ENCODE measurements around the gene LRMDA.
"Not testable (repeated sequence)": the region's sequence is repeated elsewhere in the genome, so short reads cannot be mapped to it uniquely, and the experiment has no call there.

Gene LRMDA

DNA sequence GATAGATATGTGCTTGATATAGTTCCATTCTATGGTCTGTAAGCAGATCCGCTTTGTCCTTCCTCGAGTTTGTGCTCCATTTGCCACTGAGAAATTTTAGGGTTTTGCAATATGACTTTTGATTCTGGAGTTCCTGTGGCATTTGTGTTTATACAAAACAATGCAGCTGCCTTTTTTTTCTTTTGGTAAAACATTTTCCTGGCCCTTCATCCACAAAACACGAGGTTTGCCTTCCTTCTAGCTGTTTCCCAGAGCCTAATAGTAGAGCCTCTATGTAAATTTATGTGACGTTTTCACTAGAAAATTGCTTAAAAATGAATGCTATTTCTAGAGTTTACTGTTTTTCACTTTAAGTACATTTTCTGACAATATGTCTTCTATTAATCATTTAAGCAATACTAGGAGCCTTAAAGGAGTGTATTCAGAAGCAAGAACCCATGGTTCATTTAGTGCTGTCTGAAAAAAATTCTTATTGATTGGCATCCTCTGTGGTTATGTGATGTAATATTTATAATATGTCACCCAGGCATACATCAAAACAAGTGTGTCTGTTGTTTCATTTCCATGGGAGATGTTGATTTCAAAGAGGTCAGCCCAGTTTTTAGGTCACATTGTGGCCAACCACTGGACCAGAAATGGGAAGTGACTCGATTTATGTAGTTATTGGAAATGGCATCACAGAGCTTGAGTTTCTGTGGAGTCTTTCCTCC lies 618.3 kb downstream of the LRMDA start:
- Mint-ChIP-seq H3K4me3 (no peak overlapping the region), H3K9me3 (peaks cover 7% of the 10 kb centered on the region), H3K4me1 (no peaks in the 10 kb centered on the region), H3K27ac (no peak overlapping the region), H3K27me3 (no peaks in the 10 kb centered on the region), H3K36me3 (no peaks in the 10 kb centered on the region)
- ATAC-seq: no peak

DNA sequence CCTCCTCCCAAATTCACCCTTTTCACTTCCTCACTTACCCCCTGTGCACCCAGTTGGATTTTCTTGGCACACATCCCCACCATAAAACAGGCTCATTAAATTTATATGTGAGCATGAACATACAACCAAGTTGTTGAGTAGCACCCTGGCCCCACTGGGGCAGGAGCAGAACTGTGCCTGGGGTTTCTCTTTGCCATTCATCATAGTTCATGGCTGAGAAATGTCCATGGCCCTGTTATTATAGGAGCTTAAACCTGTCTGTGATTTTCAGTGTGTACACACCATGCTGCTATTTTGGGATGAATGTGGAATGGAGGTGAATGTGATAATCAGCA lies 618.8 kb downstream of the LRMDA start:
- H3K9me3 Mint-ChIP-seq: peaks cover 5% of the 10 kb centered on the region
- H3K36me3 Mint-ChIP-seq: no peaks in the 10 kb centered on the region
- H3K27ac Mint-ChIP-seq: no peak overlapping the region
- ATAC-seq: no peak
- no peaks in the 10 kb centered on the region for H3K27me3 Mint-ChIP-seq
- no peaks in the 10 kb centered on the region for H3K4me1 Mint-ChIP-seq
- H3K4me3 Mint-ChIP-seq: no peak overlapping the region

DNA sequence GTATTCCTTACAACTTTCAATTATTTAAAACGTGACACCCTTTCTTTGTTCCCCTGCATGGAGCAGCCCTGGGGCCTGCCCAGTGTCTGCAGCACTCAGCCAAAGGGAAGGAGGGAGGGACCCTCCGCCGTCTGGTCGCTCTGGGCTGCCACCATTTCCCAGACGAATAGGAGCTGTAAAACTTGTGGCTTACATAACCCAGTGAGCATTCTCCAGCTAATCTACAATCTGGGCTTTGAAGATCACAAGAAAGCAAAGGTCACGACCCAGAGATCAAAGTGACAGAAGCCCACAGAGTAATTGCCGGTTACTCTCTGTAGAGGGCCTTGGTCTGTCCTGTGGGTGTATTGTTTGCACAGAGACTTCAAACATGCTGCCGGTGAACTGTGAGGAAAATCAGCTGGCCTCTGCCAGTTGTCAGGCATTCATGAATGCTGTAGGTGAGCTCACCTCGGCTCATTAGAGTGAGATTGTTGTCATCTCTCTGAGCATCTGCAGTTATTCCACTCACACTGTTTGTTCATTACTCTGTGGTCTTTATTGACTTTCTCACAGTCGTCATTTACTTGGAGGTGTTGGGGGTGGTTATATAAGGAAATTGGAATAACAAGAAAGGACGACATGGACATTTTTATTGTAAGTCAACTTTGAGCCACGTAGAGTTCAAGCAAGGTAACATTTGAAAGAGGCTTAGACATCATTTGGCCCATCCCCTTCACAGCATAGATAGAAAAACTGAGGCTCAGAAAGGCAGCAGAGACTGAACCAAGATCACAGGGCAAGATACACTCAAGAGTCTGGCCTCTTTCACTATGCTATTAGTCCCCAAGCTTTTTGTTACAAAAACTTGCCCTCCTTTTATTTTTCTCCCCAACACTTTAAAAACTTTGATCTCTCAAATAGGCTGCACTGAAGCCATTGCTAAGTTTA lies 619.8 kb downstream of the LRMDA start:
- Mint-ChIP-seq H3K27ac (no peak overlapping the region), H3K4me1 (no peaks in the 10 kb centered on the region), H3K9me3 (peaks cover 4% of the 10 kb centered on the region), H3K4me3 (no peak overlapping the region), H3K36me3 (no peaks in the 10 kb centered on the region), H3K27me3 (no peaks in the 10 kb centered on the region)
- ATAC-seq: no peak

DNA sequence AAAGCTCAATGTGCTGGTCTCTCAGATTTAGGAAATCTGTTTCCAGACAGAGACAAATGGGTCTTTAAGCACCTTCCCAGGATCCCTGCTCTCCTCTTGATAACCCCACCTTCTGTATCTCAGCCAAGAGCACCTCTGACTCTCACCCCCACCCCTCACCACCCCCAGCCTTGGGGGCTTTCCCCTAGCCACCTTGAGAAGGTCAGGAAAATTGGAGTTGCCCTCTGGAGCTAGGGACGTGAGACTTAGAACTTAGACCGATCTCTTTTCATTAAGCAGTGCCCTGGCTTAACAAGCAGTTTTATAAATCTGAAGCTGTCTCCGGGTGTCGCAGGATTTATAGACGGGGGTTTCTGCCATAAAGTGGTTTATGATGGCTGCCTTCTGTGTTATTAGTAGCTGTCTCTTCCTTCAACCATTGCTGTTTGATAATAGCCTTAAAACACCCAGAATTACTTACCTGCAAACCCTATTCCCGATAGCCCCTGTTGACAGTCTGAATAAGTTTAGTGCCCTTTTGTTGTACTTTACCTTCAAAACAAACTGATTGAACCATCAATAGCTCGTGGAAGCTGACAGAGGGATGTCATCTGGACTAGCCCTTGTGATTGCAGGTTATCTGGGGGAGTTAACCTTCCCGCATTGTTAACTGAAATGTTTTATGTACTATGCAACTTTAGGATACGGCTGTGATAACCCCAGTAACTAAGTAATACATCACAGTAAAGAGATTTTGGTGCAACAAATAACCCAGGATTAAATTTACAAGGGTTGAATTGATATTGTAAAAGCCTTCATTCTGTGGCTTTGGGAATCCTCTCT lies 621.5 kb downstream of the LRMDA start:
- H3K27ac Mint-ChIP-seq: no peak overlapping the region
- H3K36me3 Mint-ChIP-seq: no peaks in the 10 kb centered on the region
- no peaks in the 10 kb centered on the region for H3K27me3 Mint-ChIP-seq
- no peak overlapping the region for H3K4me3 Mint-ChIP-seq
- H3K9me3 Mint-ChIP-seq: peaks cover 8% of the 10 kb centered on the region
- no peaks in the 10 kb centered on the region for H3K4me1 Mint-ChIP-seq
- ATAC-seq: no peak

DNA sequence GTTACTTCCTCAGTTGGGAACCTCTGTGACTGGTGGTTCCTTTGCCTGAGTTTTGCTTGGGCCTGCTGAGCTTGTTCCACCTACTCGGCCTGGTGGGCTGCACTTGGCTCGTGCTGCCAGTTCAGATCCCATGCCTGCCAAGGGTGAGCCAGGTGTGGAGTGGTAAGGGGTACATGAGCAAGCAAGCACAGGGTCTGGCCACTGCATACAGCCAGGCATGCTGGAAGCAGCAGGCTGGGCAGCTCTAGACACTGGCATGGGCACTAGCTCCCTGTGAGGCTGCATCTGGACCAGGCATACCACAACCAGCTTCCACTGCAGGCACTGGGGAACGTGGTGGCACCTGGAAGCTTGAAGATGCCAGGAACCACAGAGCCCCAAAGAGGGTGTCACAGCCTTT lies 624.0 kb downstream of the LRMDA start:
- ATAC-seq: no peak
- H3K27me3 Mint-ChIP-seq: no peaks in the 10 kb centered on the region
- no peaks in the 10 kb centered on the region for H3K4me1 Mint-ChIP-seq
- peaks cover 8% of the 10 kb centered on the region for H3K9me3 Mint-ChIP-seq
- no peak overlapping the region for H3K4me3 Mint-ChIP-seq
- H3K27ac Mint-ChIP-seq: no peak overlapping the region
- no peaks in the 10 kb centered on the region for H3K36me3 Mint-ChIP-seq

DNA sequence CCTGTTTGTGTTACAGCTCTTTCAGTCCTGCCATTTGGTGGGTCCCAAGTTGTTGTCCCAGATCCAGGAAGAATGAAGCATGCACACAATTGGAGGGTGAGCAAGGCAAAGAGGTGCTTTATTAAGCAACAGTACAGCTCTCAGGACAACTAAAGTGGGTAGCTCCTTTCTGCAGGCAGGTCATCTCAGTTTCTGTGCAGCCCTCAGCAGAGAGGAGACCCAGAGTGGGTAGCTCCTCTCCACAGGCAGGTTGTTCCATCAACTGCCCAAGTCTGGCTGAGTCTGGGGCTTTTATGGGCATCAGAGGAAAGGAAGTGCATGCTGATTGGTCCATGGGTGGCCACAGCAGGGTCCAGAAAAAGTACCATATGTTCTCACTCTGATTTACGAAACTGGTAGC lies 624.5 kb downstream of the LRMDA start:
- Mint-ChIP-seq H3K27me3 (no peaks in the 10 kb centered on the region), H3K4me3 (no peak overlapping the region), H3K4me1 (no peaks in the 10 kb centered on the region), H3K36me3 (no peaks in the 10 kb centered on the region), H3K9me3 (peaks cover 8% of the 10 kb centered on the region), H3K27ac (no peak overlapping the region)
- ATAC-seq: no peak

DNA sequence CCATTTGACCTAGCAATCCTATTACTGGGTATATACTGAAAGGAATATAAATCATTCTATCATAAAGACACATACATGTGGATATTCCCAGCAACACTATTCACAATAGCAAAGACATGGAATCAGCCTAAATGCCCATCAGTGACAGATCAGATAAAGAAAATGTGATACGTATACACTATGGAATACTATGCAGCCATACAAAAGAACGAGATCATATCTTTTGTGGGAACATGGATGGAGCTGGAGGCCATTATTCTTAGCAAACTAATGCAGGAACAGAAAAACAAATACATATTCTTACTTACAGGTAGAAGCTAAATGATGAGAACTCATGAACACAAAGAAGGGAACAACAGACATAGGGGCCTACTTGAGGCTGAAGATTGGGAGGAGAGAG lies 629.6 kb downstream of the LRMDA start:
- H3K4me1 Mint-ChIP-seq, H3K27me3 Mint-ChIP-seq, H3K4me3 Mint-ChIP-seq, H3K9me3 Mint-ChIP-seq, H3K27ac Mint-ChIP-seq, ATAC-seq, H3K36me3 Mint-ChIP-seq: not testable (repeated sequence)

DNA sequence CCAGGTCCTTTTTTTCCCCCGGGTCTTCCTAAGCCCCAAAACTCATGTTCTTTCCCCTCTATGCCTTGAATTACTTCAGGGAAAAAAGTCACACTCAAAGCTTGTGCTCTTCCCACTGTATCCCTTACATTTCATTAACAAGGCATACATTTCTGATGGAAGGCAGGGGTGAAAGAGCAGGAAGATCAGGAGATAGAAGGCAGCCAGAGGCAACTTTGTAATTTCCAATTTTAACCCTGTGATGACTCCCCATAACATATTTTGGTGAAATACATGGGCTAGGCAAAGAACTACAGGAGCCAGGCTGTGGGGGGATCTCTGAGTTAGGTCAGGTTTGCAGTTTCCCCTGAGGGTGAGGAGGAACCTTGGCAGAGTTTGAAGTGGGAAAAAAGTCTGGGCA lies 635.0 kb downstream of the LRMDA start:
- H3K4me3 Mint-ChIP-seq: no peak overlapping the region
- H3K36me3 Mint-ChIP-seq: no peaks in the 10 kb centered on the region
- H3K27me3 Mint-ChIP-seq: no peaks in the 10 kb centered on the region
- H3K4me1 Mint-ChIP-seq: no peaks in the 10 kb centered on the region
- no peak overlapping the region for H3K27ac Mint-ChIP-seq
- no peaks in the 10 kb centered on the region for H3K9me3 Mint-ChIP-seq
- ATAC-seq: no peak

DNA sequence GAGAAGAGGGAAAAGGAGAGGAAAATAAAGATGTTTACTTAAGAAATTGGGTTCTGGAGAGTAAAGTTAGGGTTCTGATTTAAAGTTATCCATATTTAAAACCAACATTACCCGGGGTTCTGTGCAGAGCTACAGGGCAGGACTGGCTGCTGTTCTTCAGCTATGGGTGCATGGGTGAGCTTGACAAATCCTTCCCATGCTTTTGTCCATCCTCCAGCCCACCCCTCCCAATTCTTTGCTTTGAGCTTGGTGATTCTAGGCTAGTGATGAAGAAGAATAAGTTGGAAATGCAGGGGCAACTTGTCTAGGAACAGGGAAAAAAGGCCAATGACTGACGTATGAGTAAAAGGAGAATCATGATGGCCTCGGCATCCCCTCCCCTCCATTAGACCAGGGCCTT lies 636.0 kb downstream of the LRMDA start:
- no peaks in the 10 kb centered on the region for H3K4me1 Mint-ChIP-seq
- H3K9me3 Mint-ChIP-seq: no peaks in the 10 kb centered on the region
- no peak overlapping the region for H3K27ac Mint-ChIP-seq
- ATAC-seq: no peak
- no peaks in the 10 kb centered on the region for H3K36me3 Mint-ChIP-seq
- H3K4me3 Mint-ChIP-seq: no peak overlapping the region
- H3K27me3 Mint-ChIP-seq: no peaks in the 10 kb centered on the region

DNA sequence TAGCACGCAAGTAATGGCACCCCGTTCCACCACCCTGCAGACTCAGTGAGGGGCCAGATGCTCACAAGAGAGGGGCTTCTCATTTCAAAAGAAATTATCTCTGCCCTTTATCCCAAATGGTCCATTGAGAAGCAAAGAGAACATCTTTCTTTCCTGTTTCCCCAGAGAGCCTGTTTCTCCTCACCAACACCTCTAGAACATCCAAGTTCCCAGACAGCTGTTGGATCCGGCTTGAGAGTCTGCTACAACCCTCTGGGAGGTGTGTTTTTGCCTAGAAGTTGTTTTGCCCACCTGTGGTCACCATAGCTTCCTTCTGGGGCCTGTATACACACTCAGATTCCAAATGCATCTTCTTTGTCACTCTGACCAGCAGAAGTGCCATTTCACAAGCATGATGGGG lies 637.4 kb downstream of the LRMDA start:
- Mint-ChIP-seq H3K36me3 (no peaks in the 10 kb centered on the region), H3K27ac (no peak overlapping the region), H3K4me1 (no peaks in the 10 kb centered on the region), H3K4me3 (no peak overlapping the region), H3K9me3 (no peaks in the 10 kb centered on the region), H3K27me3 (no peaks in the 10 kb centered on the region)
- no peak for ATAC-seq

DNA sequence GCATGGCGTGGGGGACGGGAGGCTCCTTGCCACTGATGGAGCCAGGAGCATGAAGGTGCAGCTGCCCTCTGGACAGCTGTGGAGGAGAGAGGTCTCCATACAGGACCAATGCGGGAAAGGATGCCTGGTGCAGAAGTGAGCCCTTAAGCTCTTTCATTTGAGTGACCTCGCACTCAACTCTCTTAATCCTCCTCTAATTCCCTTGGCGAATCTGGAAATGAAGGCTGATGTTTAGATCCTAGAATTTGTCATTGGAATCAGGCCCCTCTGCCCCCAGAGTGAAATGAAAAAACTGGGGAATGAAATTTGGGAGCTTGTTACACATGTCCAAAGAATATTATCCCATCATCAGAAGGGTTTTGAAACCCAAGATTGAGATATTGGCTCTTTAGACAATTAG lies 639.5 kb downstream of the LRMDA start:
- Mint-ChIP-seq H3K4me3 (no peak overlapping the region), H3K9me3 (peaks cover 2% of the 10 kb centered on the region), H3K27me3 (no peaks in the 10 kb centered on the region), H3K27ac (no peak overlapping the region), H3K4me1 (no peaks in the 10 kb centered on the region), H3K36me3 (no peaks in the 10 kb centered on the region)
- ATAC-seq: no peak

DNA sequence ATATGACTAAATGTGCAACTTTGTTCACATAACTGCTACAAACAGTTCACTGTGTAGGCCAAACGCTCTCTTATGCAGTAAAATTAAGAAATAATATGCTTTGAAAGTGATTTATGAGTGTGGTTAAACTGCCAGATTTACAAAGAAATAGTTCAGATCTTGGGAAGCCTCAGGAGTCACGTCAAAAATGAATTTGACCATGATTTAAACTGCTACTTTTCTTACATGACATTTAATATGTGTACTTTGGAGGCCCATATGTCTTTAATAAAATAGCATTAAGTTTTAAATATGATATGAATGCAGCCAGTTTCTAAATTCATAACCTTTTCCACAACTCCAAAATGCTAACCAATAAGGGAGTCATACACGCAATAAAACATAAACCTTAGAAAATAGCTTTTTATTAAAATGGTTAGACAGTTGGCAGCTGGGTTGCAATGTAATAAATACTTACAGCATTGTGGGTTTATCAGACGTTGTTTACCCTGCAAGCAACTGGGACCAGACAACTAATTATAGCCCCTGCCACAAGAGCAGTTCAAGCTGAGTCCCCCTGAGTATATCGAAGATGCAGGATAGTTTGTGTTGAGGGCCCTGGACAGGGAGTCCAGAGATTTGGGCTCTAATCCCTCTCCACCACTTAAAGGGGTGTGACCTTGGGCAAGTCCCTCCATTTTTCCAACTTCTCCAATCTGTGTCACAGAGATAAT lies 640.4 kb downstream of the LRMDA start:
- Mint-ChIP-seq H3K4me1 (no peaks in the 10 kb centered on the region), H3K27me3 (no peaks in the 10 kb centered on the region), H3K4me3 (no peak overlapping the region), H3K27ac (no peak overlapping the region), H3K36me3 (no peaks in the 10 kb centered on the region), H3K9me3 (peaks cover 2% of the 10 kb centered on the region)
- no peak for ATAC-seq

DNA sequence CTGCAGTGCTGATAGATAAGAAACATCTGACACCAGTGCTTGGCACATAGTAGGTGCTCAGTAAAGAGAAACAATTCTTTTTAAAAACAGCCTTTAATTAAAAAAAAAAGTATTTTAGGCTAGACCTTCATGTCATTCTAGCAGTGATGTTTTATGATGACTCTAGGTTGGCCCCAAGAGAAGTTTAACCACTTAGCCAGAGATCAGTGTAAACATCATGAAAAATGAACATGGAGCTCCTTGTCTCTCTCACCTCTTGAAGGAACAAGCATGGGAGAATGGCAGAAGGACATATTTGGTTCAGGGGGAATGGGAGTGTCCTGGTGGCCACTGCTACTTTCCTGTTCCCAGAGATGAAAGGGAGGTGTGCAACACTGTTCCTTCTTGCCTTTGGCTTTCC lies 641.0 kb downstream of the LRMDA start:
- H3K36me3 Mint-ChIP-seq: no peaks in the 10 kb centered on the region
- H3K4me1 Mint-ChIP-seq: no peaks in the 10 kb centered on the region
- H3K27me3 Mint-ChIP-seq: no peaks in the 10 kb centered on the region
- peaks cover 2% of the 10 kb centered on the region for H3K9me3 Mint-ChIP-seq
- H3K4me3 Mint-ChIP-seq: no peak overlapping the region
- no peak for ATAC-seq
- no peak overlapping the region for H3K27ac Mint-ChIP-seq

DNA sequence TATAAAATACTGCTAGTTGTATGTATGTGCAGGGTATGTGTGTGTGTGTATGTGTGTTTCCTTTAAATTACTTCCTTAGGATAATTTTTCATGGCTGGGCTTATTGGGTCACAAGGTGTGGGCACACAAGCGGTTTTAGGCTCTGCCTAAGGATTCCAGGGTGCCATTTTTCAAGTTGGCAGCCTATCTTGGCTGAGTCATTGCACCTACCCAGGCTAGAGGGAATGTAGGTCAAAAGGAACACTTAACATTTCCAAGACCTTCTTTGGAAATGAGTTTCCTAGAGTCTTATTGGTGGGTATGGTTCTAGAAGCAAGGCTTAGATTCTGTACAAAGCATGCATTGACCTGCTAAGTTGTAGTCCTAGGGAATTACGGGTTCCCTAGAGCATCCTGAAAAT lies 642.1 kb downstream of the LRMDA start:
- Mint-ChIP-seq H3K27me3 (no peaks in the 10 kb centered on the region), H3K4me1 (no peaks in the 10 kb centered on the region), H3K36me3 (no peaks in the 10 kb centered on the region), H3K4me3 (no peak overlapping the region), H3K27ac (no peak overlapping the region), H3K9me3 (peaks cover 2% of the 10 kb centered on the region)
- ATAC-seq: no peak

DNA sequence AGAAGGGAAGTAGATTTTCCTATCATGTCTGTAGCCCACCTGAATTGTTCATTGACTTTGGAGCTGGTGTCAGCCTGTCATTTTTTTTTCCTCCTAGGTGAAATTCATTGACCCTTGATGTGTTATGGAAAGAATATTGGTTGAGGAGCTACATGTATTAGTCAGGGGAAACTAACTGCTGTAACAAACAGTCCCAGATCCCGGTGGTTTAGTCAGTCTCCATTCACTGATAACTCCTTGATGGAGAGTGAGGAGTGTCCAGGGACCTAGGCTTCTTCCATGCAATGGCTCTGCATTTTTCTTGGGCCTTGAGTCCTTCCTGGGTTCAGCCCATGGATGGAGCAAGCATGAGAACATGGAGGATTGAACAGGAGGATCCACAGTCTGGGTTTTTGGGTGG lies 643.2 kb downstream of the LRMDA start:
- Mint-ChIP-seq H3K27me3 (no peaks in the 10 kb centered on the region), H3K27ac (no peak overlapping the region), H3K4me3 (no peak overlapping the region), H3K36me3 (no peaks in the 10 kb centered on the region), H3K9me3 (peaks cover 2% of the 10 kb centered on the region), H3K4me1 (no peaks in the 10 kb centered on the region)
- ATAC-seq: no peak

All from stimulated activated memory B cell treated with anti-CD40 and anti-IgM and Interleukin-4, amounts not matched to agents 10 μg/mL and 1 μg/mL and 100 μg/mL, for 72 hours (primary cell).